Nephron progenitor cell (in vitro differentiated cells): ENCODE results near the gene SYNJ2.
A peak's percentile ranks its signal among the peaks of the same experiment; 100 is the strongest.

ENCODE experiments used
- DNase-seq: peaks from one replicate; pipeline ENCODE4 v3.0.0; 2021
- H3K27ac Mint-ChIP-seq: 2 replicates; pipeline ENCODE4 v1.8.0; 2021; ENCODE audit warnings: mild to moderate bottlenecking, moderate library complexity, mixed read lengths
- H3K27me3 Mint-ChIP-seq: 2 replicates; pipeline ENCODE4 v1.8.0; 2021; ENCODE audit warnings: mild to moderate bottlenecking, low read depth, mixed read lengths; ENCODE audit not compliant: poor library complexity
- H3K36me3 Mint-ChIP-seq: 2 replicates; pipeline ENCODE4 v1.8.0; 2021; ENCODE audit warnings: low read depth, mixed read lengths
- H3K4me1 Mint-ChIP-seq: 2 replicates; pipeline ENCODE4 v1.8.0; 2021; ENCODE audit warnings: mixed read lengths
- H3K4me3 Mint-ChIP-seq: 2 replicates; pipeline ENCODE4 v1.8.0; 2021; ENCODE audit warnings: mild to moderate bottlenecking, moderate library complexity, mixed read lengths
- H3K9me3 Mint-ChIP-seq: 2 replicates; pipeline ENCODE4 v1.8.0; 2021; ENCODE audit warnings: mild to moderate bottlenecking, moderate library complexity, mixed read lengths
- TF ChIP-seq, protein P1 (sequence below): fragments of 200-600 bp; sonication (generic); IDR thresholded peaks from 2 replicates; pipeline ENCODE4 v1.5.0; 2021; ENCODE audit warnings: antibody characterized with exemption

Gene SYNJ2

DNA sequence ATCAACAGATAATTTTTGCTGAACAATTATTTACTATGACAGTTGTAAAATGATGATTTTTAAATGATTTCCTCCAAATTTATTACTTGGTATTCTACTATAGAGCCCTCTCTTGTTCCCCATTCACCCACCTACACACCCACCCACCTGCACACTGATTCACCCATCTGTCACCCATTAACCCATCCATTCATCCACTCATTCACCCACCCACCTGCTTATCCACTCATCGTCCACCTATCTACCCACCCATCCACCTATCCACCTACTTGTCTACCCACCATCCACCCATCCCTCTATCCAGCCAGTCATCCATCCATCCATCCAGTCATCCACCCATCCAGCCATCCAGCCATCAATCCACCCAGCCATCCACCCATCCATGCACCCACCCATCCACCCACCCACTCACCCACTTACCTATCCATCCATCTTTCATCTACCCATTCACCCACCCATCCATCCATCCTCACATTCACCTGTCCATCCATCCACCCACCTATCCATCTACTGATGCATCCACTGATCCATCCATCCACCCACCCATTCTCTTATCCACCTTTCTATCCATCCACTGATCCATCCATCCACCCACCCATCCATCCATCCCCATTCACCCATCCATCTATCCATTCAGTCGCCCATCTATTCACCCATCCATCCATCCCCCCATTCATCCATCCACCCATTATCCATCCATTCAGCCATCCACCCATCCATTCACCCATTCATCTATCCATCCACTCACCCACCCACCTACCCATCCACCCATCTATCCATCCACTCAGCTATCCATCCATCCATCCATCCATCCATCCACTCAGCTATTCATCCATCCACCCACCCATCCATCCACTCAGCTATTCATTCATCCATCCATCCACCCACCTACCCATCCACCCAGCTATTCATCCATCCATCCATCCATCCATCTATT, 72.0 kb downstream of the SYNJ2 start:
- no peaks in the 10 kb centered on the region for H3K9me3 Mint-ChIP-seq
- H3K36me3 Mint-ChIP-seq = no peaks in the 10 kb centered on the region
- H3K27ac Mint-ChIP-seq = no peak overlapping the region
- DNase-seq = no peak
- TF ChIP-seq, protein P1, sequence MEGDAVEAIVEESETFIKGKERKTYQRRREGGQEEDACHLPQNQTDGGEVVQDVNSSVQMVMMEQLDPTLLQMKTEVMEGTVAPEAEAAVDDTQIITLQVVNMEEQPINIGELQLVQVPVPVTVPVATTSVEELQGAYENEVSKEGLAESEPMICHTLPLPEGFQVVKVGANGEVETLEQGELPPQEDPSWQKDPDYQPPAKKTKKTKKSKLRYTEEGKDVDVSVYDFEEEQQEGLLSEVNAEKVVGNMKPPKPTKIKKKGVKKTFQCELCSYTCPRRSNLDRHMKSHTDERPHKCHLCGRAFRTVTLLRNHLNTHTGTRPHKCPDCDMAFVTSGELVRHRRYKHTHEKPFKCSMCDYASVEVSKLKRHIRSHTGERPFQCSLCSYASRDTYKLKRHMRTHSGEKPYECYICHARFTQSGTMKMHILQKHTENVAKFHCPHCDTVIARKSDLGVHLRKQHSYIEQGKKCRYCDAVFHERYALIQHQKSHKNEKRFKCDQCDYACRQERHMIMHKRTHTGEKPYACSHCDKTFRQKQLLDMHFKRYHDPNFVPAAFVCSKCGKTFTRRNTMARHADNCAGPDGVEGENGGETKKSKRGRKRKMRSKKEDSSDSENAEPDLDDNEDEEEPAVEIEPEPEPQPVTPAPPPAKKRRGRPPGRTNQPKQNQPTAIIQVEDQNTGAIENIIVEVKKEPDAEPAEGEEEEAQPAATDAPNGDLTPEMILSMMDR = no peak
- H3K27me3 Mint-ChIP-seq = peaks cover 6% of the 10 kb centered on the region
- peaks cover 27% of the 10 kb centered on the region for H3K4me1 Mint-ChIP-seq
- no peak overlapping the region for H3K4me3 Mint-ChIP-seq

DNA sequence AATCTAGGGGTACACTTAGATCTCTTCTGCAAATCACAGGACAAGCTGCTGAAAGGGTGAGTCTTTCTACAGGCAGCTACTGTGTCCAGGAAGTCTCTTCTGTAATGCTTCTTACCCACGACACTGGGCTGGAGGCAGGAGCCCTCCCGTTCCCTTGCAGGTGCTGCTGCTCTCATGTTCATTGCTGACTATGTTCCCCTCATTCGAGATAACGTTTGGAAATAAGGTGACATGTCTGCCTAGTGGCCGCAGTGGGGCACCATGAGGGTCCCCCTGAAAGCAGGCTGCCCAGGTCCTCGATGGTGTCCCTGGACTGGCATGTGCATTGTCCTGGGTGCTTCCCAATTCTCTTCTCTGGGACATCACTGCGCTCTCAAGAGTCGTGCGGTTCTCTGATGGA, 74.7 kb downstream of the SYNJ2 start:
- Mint-ChIP-seq H3K4me1 (peaks cover 33% of the 10 kb centered on the region), H3K9me3 (no peaks in the 10 kb centered on the region), H3K27me3 (no peaks in the 10 kb centered on the region), H3K36me3 (no peaks in the 10 kb centered on the region), H3K4me3 (peak overlapping the region; percentile 41), H3K27ac (no peak overlapping the region)
- TF ChIP-seq, protein P1 = no peak
- no peak for DNase-seq

DNA sequence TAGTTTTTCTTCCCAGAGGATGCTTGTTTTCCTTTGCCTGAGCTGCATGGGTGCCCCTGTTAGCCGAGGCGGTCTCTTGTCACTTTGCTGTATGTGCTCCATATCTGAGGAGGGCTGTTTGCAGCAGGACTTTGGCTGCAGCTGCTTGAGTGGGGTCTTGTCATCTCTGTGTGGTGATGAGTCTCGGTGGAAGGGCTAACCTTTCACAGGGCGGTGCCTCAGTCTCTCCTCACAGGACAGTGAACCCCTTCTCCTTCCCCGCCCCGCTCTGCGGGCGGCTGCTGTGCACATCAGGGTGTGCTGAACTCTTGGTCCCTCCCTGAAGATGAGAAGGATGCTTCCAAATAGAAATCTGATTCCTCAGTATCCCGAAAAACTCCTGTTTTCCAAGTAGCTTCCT, 75.1 kb downstream of the SYNJ2 start:
- Mint-ChIP-seq H3K36me3 (peaks cover 1% of the 10 kb centered on the region), H3K4me1 (peaks cover 33% of the 10 kb centered on the region), H3K9me3 (no peaks in the 10 kb centered on the region), H3K27me3 (no peaks in the 10 kb centered on the region), H3K4me3 (no peak overlapping the region), H3K27ac (no peak overlapping the region)
- TF ChIP-seq, protein P1 = no peak
- no peak for DNase-seq

DNA sequence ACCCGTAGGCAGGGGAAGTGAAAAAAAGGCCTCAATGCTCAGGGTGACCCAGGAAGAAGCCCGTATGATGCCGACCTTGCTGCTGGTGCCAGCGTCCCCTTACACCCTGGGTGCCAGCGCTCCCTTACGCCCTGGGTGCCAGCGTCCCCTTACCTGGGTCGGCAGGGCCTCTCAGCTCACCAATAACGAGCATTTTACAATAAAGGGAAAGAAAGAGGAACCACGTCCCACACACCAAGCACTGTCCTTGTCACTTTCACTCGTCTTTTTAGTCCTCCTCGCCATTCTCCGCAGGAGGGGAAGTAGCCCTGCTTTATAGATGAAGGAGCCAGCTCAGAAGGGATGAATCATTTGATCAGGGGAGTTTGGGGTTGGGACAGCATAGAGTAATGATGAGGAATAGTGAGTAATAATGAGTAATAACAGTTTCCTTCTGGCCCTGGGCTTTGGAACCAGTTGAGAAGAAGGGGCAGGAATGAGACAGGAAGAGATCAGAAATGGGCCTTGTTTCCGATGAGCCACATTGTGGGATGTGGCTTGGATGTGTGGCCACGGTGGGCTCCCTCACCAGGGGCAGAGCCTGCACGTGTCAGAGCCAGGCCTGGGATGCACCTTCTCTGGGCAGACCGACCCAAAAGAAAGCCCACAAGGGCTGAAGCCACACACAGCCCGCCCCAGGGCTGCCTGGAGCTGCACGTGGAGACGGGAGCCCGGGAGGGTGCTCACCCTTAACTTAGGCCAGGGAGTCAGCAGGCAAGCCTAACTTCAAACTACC, 75.7 kb downstream of the SYNJ2 start:
- no peaks in the 10 kb centered on the region for H3K9me3 Mint-ChIP-seq
- TF ChIP-seq, protein P1 = no peak
- H3K27me3 Mint-ChIP-seq = no peaks in the 10 kb centered on the region
- H3K4me1 Mint-ChIP-seq = peaks cover 33% of the 10 kb centered on the region
- no peak overlapping the region for H3K4me3 Mint-ChIP-seq
- no peak overlapping the region for H3K27ac Mint-ChIP-seq
- DNase-seq = no peak
- peaks cover 7% of the 10 kb centered on the region for H3K36me3 Mint-ChIP-seq

DNA sequence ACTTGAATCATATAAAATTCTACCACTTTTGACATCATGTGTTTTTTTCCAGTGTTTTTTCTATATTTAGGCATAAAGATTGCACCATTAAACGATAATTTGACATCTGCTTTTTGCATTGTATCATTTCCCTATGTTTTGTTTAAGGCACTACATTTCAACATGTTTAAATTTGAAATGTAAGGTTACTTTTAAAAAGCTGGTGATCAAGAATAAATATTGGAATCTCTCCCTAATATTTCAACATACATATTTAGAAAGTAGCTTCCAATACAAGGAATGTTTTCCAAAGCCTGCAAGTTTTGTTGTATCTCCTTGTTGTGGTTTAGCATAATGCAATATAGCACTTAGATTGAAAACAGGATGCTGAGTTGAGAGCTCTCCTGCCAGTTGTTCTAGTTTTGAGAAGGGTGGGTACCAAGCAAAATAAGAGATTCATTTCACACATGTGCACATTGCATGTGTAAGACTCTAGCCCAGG, 76.5 kb downstream of the SYNJ2 start:
- TF ChIP-seq, protein P1 = no peak
- Mint-ChIP-seq H3K27me3 (no peaks in the 10 kb centered on the region), H3K4me3 (no peak overlapping the region), H3K36me3 (peaks cover 8% of the 10 kb centered on the region), H3K4me1 (peaks cover 33% of the 10 kb centered on the region), H3K9me3 (no peaks in the 10 kb centered on the region), H3K27ac (no peak overlapping the region)
- DNase-seq = no peak
